Hepatocyte (in vitro differentiated cells): ENCODE results near the gene VPS72. TPM values are rescaled to one million over a fixed set of nuclear protein-coding genes. Genes with fewer than 3 reads are reported as not detected.

Source experiments
- DNase-seq: peaks from one replicate; pipeline ENCODE4 v3.0.0-alpha.2; 2016; ENCODE audit warnings: low spot score
- H2AFZ ChIP-seq: fragments of 200-600 bp; sonication (generic); 2 replicates; pipeline ENCODE4 v1.6.0; 2016; ENCODE audit warnings: antibody characterized with exemption, mild to moderate bottlenecking
- H3K27ac ChIP-seq: fragments of 200-600 bp; sonication (generic); 2 replicates; pipeline ENCODE4 v1.5.1; 2016; ENCODE audit warnings: mild to moderate bottlenecking
- H3K27me3 ChIP-seq: fragments of 200-600 bp; sonication (generic); 2 replicates; pipeline ENCODE4 v1.6.1; 2016
- H3K36me3 ChIP-seq: fragments of 200-600 bp; sonication (generic); replicated peaks from 2 replicates; pipeline ENCODE4 v1.5.1; 2016; ENCODE audit warnings: low read depth; ENCODE audit not compliant: insufficient read depth
- H3K4me1 ChIP-seq: fragments of 200-600 bp; sonication (generic); 2 replicates; pipeline ENCODE4 v1.5.1; 2016; ENCODE audit warnings: mild to moderate bottlenecking, moderate library complexity; ENCODE audit not compliant: insufficient read depth
- H3K4me2 ChIP-seq: fragments of 200-600 bp; sonication (generic); 2 replicates; pipeline ENCODE4 v1.6.0; 2016
- H3K4me3 ChIP-seq: fragments of 200-600 bp; sonication (generic); 2 replicates; pipeline ENCODE4 v1.5.1; 2016; ENCODE audit warnings: mild to moderate bottlenecking
- H3K79me2 ChIP-seq: fragments of 200-600 bp; sonication (generic); 2 replicates; pipeline ENCODE4 v1.6.0; 2017; ENCODE audit warnings: mild to moderate bottlenecking
- H3K9me2 ChIP-seq: fragments of 200-600 bp; sonication (generic); replicated peaks from 2 replicates; pipeline ENCODE4 v1.6.0; 2017; ENCODE audit warnings: mild to moderate bottlenecking; ENCODE audit not compliant: insufficient read depth
- H3K9me3 ChIP-seq: fragments of 200-600 bp; sonication (generic); 2 replicates; pipeline ENCODE4 v1.5.1; 2016; ENCODE audit warnings: low read depth, mild to moderate bottlenecking
- H4K20me1 ChIP-seq: fragments of 200-600 bp; sonication (generic); 2 replicates; pipeline ENCODE4 v1.6.0; 2016; ENCODE audit warnings: mild to moderate bottlenecking; ENCODE audit not compliant: insufficient read depth, poor library complexity, severe bottlenecking
- CTCF ChIP-seq: fragments of 200-600 bp; sonication (generic); IDR thresholded peaks from 2 replicates; pipeline ENCODE4 v1.5.1; 2016; ENCODE audit warnings: antibody characterized with exemption, mild to moderate bottlenecking; ENCODE audit not compliant: poor library complexity
- EZH2 ChIP-seq: fragments of 200-600 bp; sonication (generic); IDR thresholded peaks from 2 replicates; pipeline ENCODE4 v1.6.1; 2016; ENCODE audit warnings: antibody characterized with exemption, mild to moderate bottlenecking, borderline replicate concordance
- EZH2phosphoT487 ChIP-seq: fragments of 200-600 bp; sonication (generic); IDR thresholded peaks from one replicate; pipeline ENCODE4 v1.6.1; 2018; ENCODE audit warnings: antibody characterized with exemption, mild to moderate bottlenecking, low read depth, moderate library complexity; ENCODE audit not compliant: unreplicated experiment, severe bottlenecking
- WGBS: methylation state at CpG from one replicate; pipeline ENCODE4 v1.1.6; 2016; ENCODE audit warnings: low lambda C conversion rate; ENCODE audit errors: missing lambda C conversion rate; 5-methylcytosine and 5-hydroxymethylcytosine counted together
- polyA plus RNA-seq: library from polyadenylated mRNA; unstranded; fragments of >200 nt; fragmentation: Nextera tagmentation; extraction: Ambion mirVana; gene quantifications from 2 replicates; pipeline ENCODE4 v1.2.1, GENCODE V29; 2016
- total RNA-seq: library from RNA; depleted of rRNA; stranded (reverse); fragments of >200 nt; gene quantifications from 2 replicates; pipeline ENCODE4 v1.2.3, GENCODE V29; 2014

The VPS72 gene
- total and polyA plus RNA-seq, 2 experiments from 2014 or later = 48.1 to 52.2 TPM

- no peak within 1 kb of the TSS for H3K27ac ChIP-seq
Measured at GRCh38 chr1:151156515-151156819, 33.5 kb downstream of the VPS72 start, which contains the start of gene TNFAIP8L2. Gene TNFAIP8L2 (plus strand): TSS chr1:151156649. CDS start chr1:151158698, 2,049 bp downstream.

GRCh38 chr1:151147665-151148064, 42.3 kb downstream of the VPS72 start:
- Histone ChIP-seq H3K9me3 (no peaks in the 10 kb centered on the region), H3K27me3 (peaks cover 3% of the 10 kb centered on the region), H3K9me2 (no peaks in the 10 kb centered on the region), H4K20me1 (no peaks in the 10 kb centered on the region), H3K4me3 (no peak overlapping the region), H2AFZ (peak overlapping the region; percentile 50), H3K79me2 (peaks cover 7% of the 10 kb centered on the region), H3K36me3 (no peaks in the 10 kb centered on the region), H3K4me1 (peaks cover 20% of the 10 kb centered on the region), H3K4me2 (peak overlapping the region; percentile 91), H3K27ac (peak overlapping the region; percentile 91)
- 73% methylated on average over 2 of the region's 2 CpGs for WGBS
- peak; percentile 50 for DNase-seq
- TF ChIP-seq CTCF (no peak), EZH2 (no peak)

More at GRCh38 chr1:151156515-151156819, 33.5 kb downstream of the VPS72 start, which contains the start of gene TNFAIP8L2:
- WGBS = 76% methylated on average over 4 of the region's 4 CpGs
- Histone ChIP-seq H3K4me2 (no peak within 1 kb of the TSS), H3K27me3 (no peaks in the 10 kb centered on the region), H3K79me2 (no peaks in the 10 kb centered on the region), H3K36me3 (no peaks in the 10 kb centered on the region), H4K20me1 (no peaks in the 10 kb centered on the region), H3K9me3 (no peaks in the 10 kb centered on the region), H3K4me1 (no peaks in the 10 kb centered on the region), H2AFZ (no peak within 1 kb of the TSS), H3K4me3 (no peak within 1 kb of the TSS), H3K9me2 (no peaks in the 10 kb centered on the region)
- no peak for TF ChIP-seq EZH2phosphoT487
- no peak for DNase-seq

- TF ChIP-seq EZH2phosphoT487 (no peak), CTCF (no peak), EZH2 (no peak)
- H3K79me2 ChIP-seq = peaks cover 7% of the 10 kb centered on the region
- peaks cover 3% of the 10 kb centered on the region for H3K27me3 ChIP-seq
- H3K27ac ChIP-seq = peak overlapping the region; percentile 91
- H2AFZ ChIP-seq = peak overlapping the region; percentile 50
- peaks cover 20% of the 10 kb centered on the region for H3K4me1 ChIP-seq
- 18% methylated on average over 7 of the region's 7 CpGs for WGBS
- H4K20me1 ChIP-seq = no peaks in the 10 kb centered on the region
- DNase-seq = peak; percentile 31
- no peaks in the 10 kb centered on the region for H3K36me3 ChIP-seq
- no peaks in the 10 kb centered on the region for H3K9me2 ChIP-seq
- peak overlapping the region; percentile 58 for H3K4me3 ChIP-seq
- H3K4me2 ChIP-seq = peak overlapping the region; percentile 91
- no peaks in the 10 kb centered on the region for H3K9me3 ChIP-seq
Measured at GRCh38 chr1:151147132-151147503, 42.9 kb downstream of the VPS72 start.

GRCh38 chr1:151146412-151147131, 43.4 kb downstream of the VPS72 start, which contains the start of gene SEMA6C:
Gene SEMA6C (minus strand): TSS chr1:151146631. CDS start chr1:151142621, 4,010 bp downstream.
- Histone ChIP-seq H2AFZ (peak within 1 kb of the TSS; percentile 50), H3K4me3 (peak within 1 kb of the TSS; percentile 58), H3K4me2 (peak within 1 kb of the TSS; percentile 91), H3K27ac (peak within 1 kb of the TSS; percentile 91), H3K36me3 (no peaks in the 10 kb centered on the region), H3K79me2 (peaks cover 7% of the 10 kb centered on the region), H3K4me1 (peaks cover 20% of the 10 kb centered on the region), H3K9me2 (no peaks in the 10 kb centered on the region), H4K20me1 (no peaks in the 10 kb centered on the region), H3K27me3 (peaks cover 3% of the 10 kb centered on the region), H3K9me3 (no peaks in the 10 kb centered on the region)
- TF ChIP-seq EZH2phosphoT487 (no peak), CTCF (no peak), EZH2 (no peak)
- 1% methylated on average over 56 of the region's 61 CpGs for WGBS
- DNase-seq = peak; percentile 94
